Measurements from ENCODE around the gene ABTB2.

DNA sequence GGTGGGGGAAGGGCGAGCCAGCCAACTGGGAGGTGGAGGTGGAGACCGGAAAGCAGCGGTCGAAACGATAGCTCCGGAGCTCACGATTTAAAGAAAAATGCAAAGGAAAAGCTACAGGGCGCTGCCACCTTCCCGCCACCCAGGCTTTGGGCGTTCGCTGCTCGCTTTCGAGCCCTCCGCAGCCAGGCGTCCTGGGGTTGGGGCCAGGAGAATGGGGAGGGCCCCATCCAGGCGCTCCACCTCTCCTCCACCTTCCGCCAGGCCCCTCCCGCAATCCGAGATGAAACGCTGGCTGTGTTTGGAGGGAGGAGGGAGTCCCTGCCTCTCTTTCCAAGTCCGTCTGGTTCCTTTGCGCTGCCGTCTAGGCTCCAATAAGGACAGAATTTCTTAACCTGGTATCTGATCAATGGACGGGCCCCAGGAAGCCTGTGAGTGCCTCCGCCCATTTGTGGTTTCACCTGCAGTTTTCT, 483 bp upstream of the ABTB2 start:
- TF ChIP-seq SUZ12 (IDR thresholded peaks at IDR 0.05; ENCODE audit: unreplicated experiment) (no peak), TAF1 (IDR thresholded peaks at IDR 0.05; ENCODE audit: borderline replicate concordance, low read depth, low read length) (no peak), FOXM1 (IDR thresholded peaks at IDR 0.05; ENCODE audit: low read depth, low read length) (no peak), PML (IDR thresholded peaks at IDR 0.05; ENCODE audit: low read length) (no peak), JUND (IDR thresholded peaks at IDR 0.05; ENCODE audit: low read depth, low read length) (no peak), RCOR1 (conservative IDR thresholded peaks at IDR 0.05; ENCODE audit: low read depth, low read length) (no peak)
- TF ChIP-seq, protein P1, sequence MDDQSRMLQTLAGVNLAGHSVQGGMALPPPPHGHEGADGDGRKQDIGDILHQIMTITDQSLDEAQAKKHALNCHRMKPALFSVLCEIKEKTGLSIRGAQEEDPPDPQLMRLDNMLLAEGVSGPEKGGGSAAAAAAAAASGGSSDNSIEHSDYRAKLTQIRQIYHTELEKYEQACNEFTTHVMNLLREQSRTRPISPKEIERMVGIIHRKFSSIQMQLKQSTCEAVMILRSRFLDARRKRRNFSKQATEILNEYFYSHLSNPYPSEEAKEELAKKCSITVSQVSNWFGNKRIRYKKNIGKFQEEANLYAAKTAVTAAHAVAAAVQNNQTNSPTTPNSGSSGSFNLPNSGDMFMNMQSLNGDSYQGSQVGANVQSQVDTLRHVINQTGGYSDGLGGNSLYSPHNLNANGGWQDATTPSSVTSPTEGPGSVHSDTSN (IDR thresholded peaks at IDR 0.05; ENCODE audit: insufficient replicate concordance, low read depth, low read length) = no peak
